GM18907 (cell line): ENCODE measurements around the gene SUPT6H.
A peak's percentile ranks its signal among the peaks of the same experiment; 100 is the strongest.

Experiments used
- ATAC-seq: cut with Tn5 transposase; IDR thresholded peaks from one replicate; pipeline ENCODE4 v1.9.1; 2021; ENCODE audit warnings: mild to moderate bottlenecking, moderate library complexity; ENCODE audit not compliant: unreplicated experiment

The SUPT6H gene

GRCh38 chr17:28747801-28748750, 86.1 kb downstream of the SUPT6H start:
- ATAC-seq = no peak

GRCh38 chr17:28748852-28749515, 87.0 kb downstream of the SUPT6H start:
- ATAC-seq = no peak

GRCh38 chr17:28749516-28750177, 87.6 kb downstream of the SUPT6H start:
- ATAC-seq = no peak

- peak; percentile 67 for ATAC-seq
Observed at GRCh38 chr17:28750178-28751047, 88.4 kb downstream of the SUPT6H start.

- ATAC-seq = no peak
Observed at GRCh38 chr17:28751600-28752366, 89.8 kb downstream of the SUPT6H start.
